ENCODE measurements around the gene RIN3. TPM values are rescaled to one million over a fixed set of nuclear protein-coding genes. Genes with fewer than 3 reads are reported as not detected.

The RIN3 gene
- total and polyA plus RNA-seq, 7 donors = 6.0 to 31.8 (median 15.3) TPM

- DNase-seq = peak; percentile 56
- peaks cover 0 to 3% (median 0%) of the 10 kb centered on the region in 4 donors for H3K36me3 ChIP-seq
- TF ChIP-seq CTCF (IDR thresholded peaks at IDR 0.05) (peak in 1 of 4 experiments; percentile 20), EP300 (IDR thresholded peaks at IDR 0.05) (no peak)
- 84 to 86% methylated on average over 5 of the region's 5 CpGs for WGBS, 2 donors
- peak overlapping the region in 3 of 4 donors; percentile 20 to 88 (median 85) for H3K27ac ChIP-seq
- intact Hi-C loops (cut with DNase I) = no loop called here
- no peak overlapping the region for H3K4me3 ChIP-seq
- no peaks in the 10 kb centered on the region for H3K27me3 ChIP-seq
- no peaks in the 10 kb centered on the region for H3K9me3 ChIP-seq
- H3K4me1 ChIP-seq = peaks cover 0 to 61% (median 45%) of the 10 kb centered on the region in 4 donors
Measured at GRCh38 chr14:92589213-92589852, 75.8 kb downstream of the RIN3 start.

- Histone ChIP-seq H3K4me1 (peaks cover 0 to 53% (median 41%) of the 10 kb centered on the region in 4 donors), H3K36me3 (no peaks in the 10 kb centered on the region), H3K9me3 (no peaks in the 10 kb centered on the region), H3K27me3 (no peaks in the 10 kb centered on the region), H3K4me3 (no peak overlapping the region), H3K27ac (peak overlapping the region in 2 of 4 donors; percentile 85 to 88)
- DNase-seq = peak; percentile 32
- no peak for TF ChIP-seq EP300 (IDR thresholded peaks at IDR 0.05)
- TF ChIP-seq POLR2AphosphoS5 (IDR thresholded peaks at IDR 0.05) = no peak
- TF ChIP-seq POLR2A (IDR thresholded peaks at IDR 0.05) = no peak
- no peak for TF ChIP-seq CTCF (IDR thresholded peaks at IDR 0.05)
- intact Hi-C loops (cut with DNase I) = loop anchor here (5.0 kb wide), 1 partner anchor 92 kb away; no protein-coding TSS in a partner anchor
- WGBS, 2 donors = 80 to 96% methylated on average over 2 of the region's 2 CpGs
Measured at GRCh38 chr14:92590176-92590575, 76.6 kb downstream of the RIN3 start.

GRCh38 chr14:92590941-92591340, 77.4 kb downstream of the RIN3 start:
- peaks cover 0 to 45% (median 34%) of the 10 kb centered on the region in 4 donors for H3K4me1 ChIP-seq
- H3K27me3 ChIP-seq = no peaks in the 10 kb centered on the region
- no peak overlapping the region for H3K4me3 ChIP-seq
- no peaks in the 10 kb centered on the region for H3K9me3 ChIP-seq
- no peak for DNase-seq
- intact Hi-C loops (cut with DNase I) = loop anchor here (5.0 kb wide), 1 partner anchor 91 kb away; no protein-coding TSS in a partner anchor
- TF ChIP-seq POLR2AphosphoS5 (IDR thresholded peaks at IDR 0.05) (no peak), EP300 (IDR thresholded peaks at IDR 0.05) (no peak), POLR2A (IDR thresholded peaks at IDR 0.05) (no peak), CTCF (IDR thresholded peaks at IDR 0.05) (no peak)
- WGBS, 2 donors = 0 to 18% methylated on average over 2 of the region's 2 CpGs
- no peaks in the 10 kb centered on the region for H3K36me3 ChIP-seq
- H3K27ac ChIP-seq = peak overlapping the region in 1 of 4 donors; percentile 85

- no peak overlapping the region for H3K27ac ChIP-seq
- TF ChIP-seq CTCF (IDR thresholded peaks at IDR 0.05) = no peak
- no peak for TF ChIP-seq POLR2A (IDR thresholded peaks at IDR 0.05)
- no peak for TF ChIP-seq EP300 (IDR thresholded peaks at IDR 0.05)
- TF ChIP-seq POLR2AphosphoS5 (IDR thresholded peaks at IDR 0.05) = no peak
- H3K4me1 ChIP-seq = peaks cover 0 to 41% (median 30%) of the 10 kb centered on the region in 4 donors
- H3K27me3 ChIP-seq = no peaks in the 10 kb centered on the region
- intact Hi-C loops (cut with DNase I) = loop anchor here (5.0 kb wide), 1 partner anchor 91 kb away; no protein-coding TSS in a partner anchor
- no peak overlapping the region for H3K4me3 ChIP-seq
- no peak for DNase-seq
- no peaks in the 10 kb centered on the region for H3K36me3 ChIP-seq
- no peaks in the 10 kb centered on the region for H3K9me3 ChIP-seq
Measured at GRCh38 chr14:92591346-92591745, 77.8 kb downstream of the RIN3 start.
